ENCODE measurements around the gene CRB2. TPM values are rescaled to one million over a fixed set of nuclear protein-coding genes. Genes with fewer than 3 reads are reported as not detected.

The CRB2 gene
- total and polyA plus RNA-seq, 3 donors from 2014 or later, result 0.63 to 3.4 (median 0.68) TPM

- no peaks in the 10 kb centered on the region for H3K9me3 ChIP-seq
- no peak for DNase-seq
- no peaks in the 10 kb centered on the region for H3K36me3 ChIP-seq (ENCODE audit: low read depth, missing control alignments)
- no peak overlapping the region for H3K27ac ChIP-seq
- no peak overlapping the region for H3K4me3 ChIP-seq
- WGBS, 2 donors, result 83 to 88% methylated on average over 11 to 14 of the region's 14 CpGs
- TF ChIP-seq, protein P1, sequence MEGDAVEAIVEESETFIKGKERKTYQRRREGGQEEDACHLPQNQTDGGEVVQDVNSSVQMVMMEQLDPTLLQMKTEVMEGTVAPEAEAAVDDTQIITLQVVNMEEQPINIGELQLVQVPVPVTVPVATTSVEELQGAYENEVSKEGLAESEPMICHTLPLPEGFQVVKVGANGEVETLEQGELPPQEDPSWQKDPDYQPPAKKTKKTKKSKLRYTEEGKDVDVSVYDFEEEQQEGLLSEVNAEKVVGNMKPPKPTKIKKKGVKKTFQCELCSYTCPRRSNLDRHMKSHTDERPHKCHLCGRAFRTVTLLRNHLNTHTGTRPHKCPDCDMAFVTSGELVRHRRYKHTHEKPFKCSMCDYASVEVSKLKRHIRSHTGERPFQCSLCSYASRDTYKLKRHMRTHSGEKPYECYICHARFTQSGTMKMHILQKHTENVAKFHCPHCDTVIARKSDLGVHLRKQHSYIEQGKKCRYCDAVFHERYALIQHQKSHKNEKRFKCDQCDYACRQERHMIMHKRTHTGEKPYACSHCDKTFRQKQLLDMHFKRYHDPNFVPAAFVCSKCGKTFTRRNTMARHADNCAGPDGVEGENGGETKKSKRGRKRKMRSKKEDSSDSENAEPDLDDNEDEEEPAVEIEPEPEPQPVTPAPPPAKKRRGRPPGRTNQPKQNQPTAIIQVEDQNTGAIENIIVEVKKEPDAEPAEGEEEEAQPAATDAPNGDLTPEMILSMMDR (IDR thresholded peaks at IDR 0.05), result no peak
- no peak for TF ChIP-seq POLR2A (IDR thresholded peaks at IDR 0.05)
- intact Hi-C loops (cut with DNase I; ENCODE audit: low total_unique reads), result no loop called here
- H3K27me3 ChIP-seq, result no peaks in the 10 kb centered on the region
- H3K4me1 ChIP-seq, result no peaks in the 10 kb centered on the region
Measured at GRCh38 chr9:123371805-123372590, 16.0 kb downstream of the CRB2 start.

DNA sequence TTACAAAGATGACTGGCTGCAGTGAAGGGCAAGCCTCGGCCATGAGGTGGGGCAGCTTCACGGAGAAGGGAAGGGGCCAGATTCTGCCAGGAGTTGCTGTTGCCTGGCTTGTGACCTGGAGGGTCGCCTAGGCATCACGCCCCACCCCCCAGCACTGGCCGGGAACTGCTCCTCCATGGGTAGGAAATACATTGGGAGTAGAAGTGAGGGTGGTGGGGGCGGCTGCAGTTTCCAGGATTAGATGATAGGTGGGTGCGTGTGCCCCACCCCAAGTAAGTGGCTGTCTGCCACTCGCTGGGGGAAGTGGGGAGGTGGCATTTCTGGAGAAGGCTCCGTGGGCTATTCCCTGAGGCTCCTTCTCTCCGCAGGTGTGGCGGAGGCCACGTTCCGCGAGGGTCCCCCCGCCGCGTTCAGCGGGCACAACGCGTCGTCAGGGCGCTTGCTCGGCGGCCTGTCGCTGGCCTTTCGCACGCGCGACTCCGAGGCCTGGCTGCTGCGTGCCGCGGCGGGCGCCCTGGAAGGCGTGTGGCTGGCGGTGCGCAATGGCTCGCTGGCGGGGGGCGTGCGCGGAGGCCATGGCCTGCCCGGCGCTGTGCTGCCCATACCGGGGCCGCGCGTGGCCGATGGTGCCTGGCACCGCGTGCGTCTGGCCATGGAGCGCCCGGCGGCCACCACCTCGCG lies 16.9 kb downstream of the CRB2 start:
- Histone ChIP-seq H3K27ac (no peak overlapping the region), H3K4me1 (no peaks in the 10 kb centered on the region), H3K9me3 (no peaks in the 10 kb centered on the region), H3K4me3 (no peak overlapping the region), H3K27me3 (no peaks in the 10 kb centered on the region), H3K36me3 (ENCODE audit: low read depth, missing control alignments) (no peaks in the 10 kb centered on the region)
- TF ChIP-seq, protein P1 (IDR thresholded peaks at IDR 0.05), result no peak
- no peak for TF ChIP-seq POLR2A (IDR thresholded peaks at IDR 0.05)
- 30 to 36% methylated on average over 8 to 47 of the region's 58 CpGs for WGBS, 2 donors
- DNase-seq, result no peak
- intact Hi-C loops (cut with DNase I; ENCODE audit: low total_unique reads), result no loop called here

GRCh38 chr9:123373447-123373923 lies 17.5 kb downstream of the CRB2 start:
- 6 to 9% methylated on average over 25 to 56 of the region's 60 CpGs for WGBS, 2 donors
- DNase-seq, result no peak

GRCh38 chr9:123373946-123374345 lies 17.9 kb downstream of the CRB2 start:
- Histone ChIP-seq H3K27me3 (no peaks in the 10 kb centered on the region), H3K4me1 (no peaks in the 10 kb centered on the region), H3K9me3 (no peaks in the 10 kb centered on the region), H3K27ac (no peak overlapping the region), H3K4me3 (no peak overlapping the region), H3K36me3 (ENCODE audit: low read depth, missing control alignments) (no peaks in the 10 kb centered on the region)
- intact Hi-C loops (cut with DNase I; ENCODE audit: low total_unique reads), result no loop called here
- DNase-seq, result no peak
- WGBS, 2 donors, result 2 to 13% methylated on average over 7 to 10 of the region's 10 CpGs
- TF ChIP-seq, protein P1 (IDR thresholded peaks at IDR 0.05), result no peak
- no peak for TF ChIP-seq POLR2A (IDR thresholded peaks at IDR 0.05)

More at GRCh38 chr9:123373447-123373923, 17.5 kb downstream of the CRB2 start:
- intact Hi-C loops (cut with DNase I; ENCODE audit: low total_unique reads), result no loop called here
- H3K4me1 ChIP-seq, result no peaks in the 10 kb centered on the region
- H3K27ac ChIP-seq, result no peak overlapping the region
- H3K27me3 ChIP-seq, result no peaks in the 10 kb centered on the region
- no peaks in the 10 kb centered on the region for H3K36me3 ChIP-seq (ENCODE audit: low read depth, missing control alignments)
- no peak for TF ChIP-seq POLR2A (IDR thresholded peaks at IDR 0.05)
- TF ChIP-seq, protein P1 (IDR thresholded peaks at IDR 0.05), result no peak
- H3K9me3 ChIP-seq, result no peaks in the 10 kb centered on the region
- H3K4me3 ChIP-seq, result no peak overlapping the region
